HG03025 (cell line): ENCODE results near the gene HK1.

ENCODE experiments used
- ATAC-seq: cut with Tn5 transposase; IDR thresholded peaks from one replicate; pipeline ENCODE4 v1.9.1; 2021; ENCODE audit warnings: mild to moderate bottlenecking, moderate library complexity; ENCODE audit not compliant: unreplicated experiment, low FRiP score

Gene HK1

GRCh38 chr10:69366738-69367137 lies 88.4 kb downstream of the HK1 start:
- no peak for ATAC-seq

- ATAC-seq: no peak
Measured at GRCh38 chr10:69367469-69367868, 89.2 kb downstream of the HK1 start.

- ATAC-seq: no peak
Measured at GRCh38 chr10:69372126-69372980, 94.1 kb downstream of the HK1 start.

GRCh38 chr10:69374242-69374641 lies 95.9 kb downstream of the HK1 start:
- no peak for ATAC-seq

- no peak for ATAC-seq
Measured at GRCh38 chr10:69374931-69375306, 96.6 kb downstream of the HK1 start.

- no peak for ATAC-seq
Measured at GRCh38 chr10:69375307-69376151, 97.2 kb downstream of the HK1 start.

- ATAC-seq: no peak
Measured at GRCh38 chr10:69376662-69377061, 98.4 kb downstream of the HK1 start.

- ATAC-seq: no peak
Measured at GRCh38 chr10:69377191-69377590, 98.9 kb downstream of the HK1 start.

GRCh38 chr10:69377933-69378332 lies 99.6 kb downstream of the HK1 start:
- ATAC-seq: no peak

GRCh38 chr10:69379800-69380199 lies 101.5 kb downstream of the HK1 start:
- ATAC-seq: no peak

GRCh38 chr10:69382382-69383117 lies 104.3 kb downstream of the HK1 start:
- ATAC-seq: no peak

- ATAC-seq: no peak
Measured at GRCh38 chr10:69383558-69383957, 105.3 kb downstream of the HK1 start.

GRCh38 chr10:69384320-69384719 lies 106.0 kb downstream of the HK1 start:
- ATAC-seq: no peak

- no peak for ATAC-seq
Measured at GRCh38 chr10:69385454-69386350, 107.4 kb downstream of the HK1 start.

GRCh38 chr10:69387500-69387899 lies 109.2 kb downstream of the HK1 start:
- no peak for ATAC-seq

GRCh38 chr10:69388488-69388887 lies 110.2 kb downstream of the HK1 start:
- ATAC-seq: no peak

GRCh38 chr10:69389827-69390490 lies 111.7 kb downstream of the HK1 start:
- ATAC-seq: no peak

- ATAC-seq: no peak
Measured at GRCh38 chr10:69391158-69391557, 112.9 kb downstream of the HK1 start.

GRCh38 chr10:69392481-69393000 lies 114.2 kb downstream of the HK1 start:
- ATAC-seq: no peak
